NCI-H2107 treated with DMSO at 0.1 percent for 48 hours (cell line): ENCODE data around the gene SNX32.

Source experiments
- DNase-seq: peaks from one replicate; lab custom pipeline; 2025; ENCODE audit not compliant: unreplicated experiment; lab: John Stamatoyannopoulos, UW

Gene SNX32

GRCh38 chr11:65854852-65855837 is 21.4 kb downstream of the SNX32 start:
- no peak for DNase-seq

- DNase-seq: no peak
Measured at GRCh38 chr11:65855927-65856363, 22.2 kb downstream of the SNX32 start.

GRCh38 chr11:65856689-65857499 is 23.1 kb downstream of the SNX32 start:
- no peak for DNase-seq

GRCh38 chr11:65857500-65857852 is 23.7 kb downstream of the SNX32 start:
- no peak for DNase-seq

DNA sequence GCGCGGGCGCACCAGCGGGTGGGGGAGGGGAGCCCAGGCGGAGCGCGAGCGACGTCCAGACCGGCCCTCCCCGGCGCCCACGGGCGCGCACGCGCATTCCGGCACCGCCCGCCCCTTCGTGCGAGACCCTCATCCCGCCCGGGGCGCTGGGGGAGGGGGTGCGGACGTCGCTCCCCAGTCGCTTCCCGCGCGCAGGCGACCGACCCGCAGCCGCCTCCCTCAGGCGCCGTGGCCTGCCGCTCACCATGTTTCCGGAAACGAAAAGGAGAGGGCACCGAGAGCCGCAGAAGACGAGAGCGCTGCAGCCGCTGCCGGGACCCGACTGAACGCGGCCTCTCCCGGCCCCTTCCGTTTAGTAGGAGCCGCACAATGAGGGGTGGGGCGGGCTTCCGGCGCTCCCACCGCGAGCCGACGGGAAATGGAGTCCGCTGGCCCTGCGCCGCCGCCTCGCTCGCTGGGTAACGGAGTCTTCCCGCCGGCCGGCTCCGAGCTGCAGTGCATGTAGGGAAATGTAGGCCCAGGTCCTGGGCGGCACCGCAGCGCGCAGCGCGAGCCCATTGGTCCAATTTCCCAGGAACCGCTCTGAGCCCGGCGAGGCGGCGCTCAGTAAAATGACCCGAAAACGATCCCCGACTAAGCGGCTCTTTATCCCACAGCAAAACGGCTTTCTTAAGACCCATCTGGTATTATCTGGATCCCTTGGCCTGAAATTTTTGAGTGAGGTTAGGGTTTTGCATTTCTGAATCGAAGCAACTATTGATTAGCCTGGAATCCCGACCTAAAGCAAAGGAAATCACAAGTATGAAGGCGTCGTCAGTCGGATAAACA is 24.3 kb downstream of the SNX32 start, which contains the start of gene CFL1:
CFL1 (minus strand) TSS at position 328 of the 828 bp plus-strand sequence; CDS start at position 247, 81 bp downstream.
- DNase-seq: peak; percentile 80

GRCh38 chr11:65858681-65859087 is 24.9 kb downstream of the SNX32 start:
- no peak for DNase-seq

DNA sequence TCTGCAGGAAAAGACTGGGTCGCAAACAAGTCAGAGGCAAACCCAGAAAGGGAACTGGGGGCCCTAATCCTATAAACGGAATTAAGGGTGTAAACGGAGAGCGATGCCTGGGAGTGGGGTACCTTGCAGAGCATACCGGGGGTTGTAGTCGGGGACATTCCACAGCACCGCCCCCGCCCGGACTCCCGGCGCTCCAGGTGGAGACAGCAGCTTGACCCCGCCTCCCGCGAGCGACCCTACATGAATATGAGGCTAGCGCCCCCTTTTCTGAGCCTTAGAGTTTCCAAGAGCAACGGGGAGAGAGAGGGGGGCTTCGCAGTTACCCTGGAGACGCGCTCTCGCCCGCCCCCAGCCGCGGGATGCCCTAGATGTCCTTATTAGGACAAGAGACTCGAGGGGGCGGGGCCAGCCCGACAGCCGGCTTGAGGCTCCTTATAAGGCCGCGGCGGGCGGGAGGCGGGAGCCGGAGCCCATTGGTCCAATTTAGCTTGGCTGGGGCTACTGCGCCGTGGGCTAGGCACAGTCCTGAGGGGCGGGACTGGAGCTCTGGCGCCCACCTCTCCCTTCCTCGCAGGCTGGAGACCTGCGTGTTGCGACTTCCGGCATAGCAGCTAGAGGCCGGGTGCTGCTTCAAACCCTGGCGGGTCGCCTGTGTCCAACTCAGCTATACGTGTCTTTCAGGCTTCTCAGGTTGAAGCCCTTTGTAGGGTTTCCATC is 25.5 kb downstream of the SNX32 start:
- DNase-seq: peak; percentile 69

DNA sequence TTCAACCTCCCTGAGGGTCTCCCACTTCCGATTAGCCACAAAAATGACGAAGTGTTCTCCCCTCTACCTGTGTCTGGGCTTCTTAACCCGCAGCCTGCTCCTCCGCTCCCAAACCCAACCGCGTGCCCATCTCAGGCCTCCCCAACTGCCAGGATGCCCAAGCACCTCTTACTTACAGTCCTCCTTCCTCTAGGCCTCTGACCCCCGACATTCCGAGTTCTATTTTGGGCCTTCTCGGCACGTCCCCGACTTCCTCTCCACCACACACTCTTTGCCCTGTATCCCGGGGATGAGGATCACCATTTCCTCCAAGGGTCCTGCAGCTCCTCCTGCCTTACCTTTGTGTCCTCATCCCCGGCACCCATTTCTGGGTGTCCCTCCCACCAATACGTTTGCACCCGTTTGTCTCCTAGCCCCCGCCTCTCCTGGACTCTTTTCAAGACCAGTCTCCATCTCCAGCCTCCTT is 26.1 kb downstream of the SNX32 start:
- DNase-seq: no peak

- DNase-seq: peak; percentile 83
Measured at GRCh38 chr11:65860278-65861164, 26.8 kb downstream of the SNX32 start, which contains the start of gene MUS81. MUS81 (plus strand) TSS chr11:65860433; CDS start chr11:65860754, 321 bp downstream.

DNA sequence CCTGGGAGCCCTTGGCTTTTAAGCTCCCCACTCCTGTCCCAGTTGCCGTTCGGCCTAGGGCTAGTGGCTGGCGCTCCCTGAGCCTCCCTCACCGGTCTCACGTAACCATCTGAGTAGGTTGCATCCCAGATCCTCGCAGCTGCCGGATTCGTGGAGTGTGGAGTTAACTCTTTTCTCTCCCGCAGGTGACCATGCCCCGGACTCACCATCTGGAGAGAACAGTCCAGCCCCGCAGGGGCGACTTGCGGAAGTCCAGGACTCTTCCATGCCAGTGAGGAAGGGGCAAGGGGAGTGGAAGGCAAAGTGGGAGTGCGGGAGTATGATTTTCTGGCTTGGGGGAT is 27.4 kb downstream of the SNX32 start:
- DNase-seq: no peak

DNA sequence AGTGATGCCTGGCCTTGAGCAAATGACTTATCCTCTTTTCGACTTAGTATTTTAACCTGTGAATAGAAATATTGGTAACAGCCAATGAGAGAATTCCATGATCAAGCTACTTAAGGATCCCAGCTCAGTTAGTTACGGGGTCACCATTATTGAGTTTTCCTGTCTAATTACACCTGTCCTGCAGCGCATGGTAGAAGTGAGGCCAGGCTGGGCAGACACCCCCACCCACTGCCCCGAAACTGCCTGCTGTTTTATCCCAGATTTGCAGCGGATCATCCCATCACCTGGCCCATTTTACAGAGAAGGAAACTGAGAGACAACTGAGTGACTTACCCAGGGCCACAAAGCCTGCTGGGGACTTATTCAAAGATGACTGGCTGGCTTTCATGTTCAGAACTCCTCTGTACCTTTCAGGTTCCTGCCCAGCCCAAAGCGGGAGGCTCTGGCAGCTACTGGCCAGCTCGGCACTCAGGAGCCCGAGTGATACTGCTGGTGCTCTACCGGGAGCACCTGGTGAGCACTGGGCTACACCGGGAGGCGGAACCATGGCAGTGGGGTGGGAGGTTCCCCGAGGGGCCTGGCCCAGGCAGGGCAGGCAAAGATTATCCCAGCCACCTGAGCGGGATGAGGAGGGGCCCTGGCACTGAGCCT is 27.9 kb downstream of the SNX32 start:
- no peak for DNase-seq

- no peak for DNase-seq
Measured at GRCh38 chr11:65862191-65862735, 28.5 kb downstream of the SNX32 start.

DNA sequence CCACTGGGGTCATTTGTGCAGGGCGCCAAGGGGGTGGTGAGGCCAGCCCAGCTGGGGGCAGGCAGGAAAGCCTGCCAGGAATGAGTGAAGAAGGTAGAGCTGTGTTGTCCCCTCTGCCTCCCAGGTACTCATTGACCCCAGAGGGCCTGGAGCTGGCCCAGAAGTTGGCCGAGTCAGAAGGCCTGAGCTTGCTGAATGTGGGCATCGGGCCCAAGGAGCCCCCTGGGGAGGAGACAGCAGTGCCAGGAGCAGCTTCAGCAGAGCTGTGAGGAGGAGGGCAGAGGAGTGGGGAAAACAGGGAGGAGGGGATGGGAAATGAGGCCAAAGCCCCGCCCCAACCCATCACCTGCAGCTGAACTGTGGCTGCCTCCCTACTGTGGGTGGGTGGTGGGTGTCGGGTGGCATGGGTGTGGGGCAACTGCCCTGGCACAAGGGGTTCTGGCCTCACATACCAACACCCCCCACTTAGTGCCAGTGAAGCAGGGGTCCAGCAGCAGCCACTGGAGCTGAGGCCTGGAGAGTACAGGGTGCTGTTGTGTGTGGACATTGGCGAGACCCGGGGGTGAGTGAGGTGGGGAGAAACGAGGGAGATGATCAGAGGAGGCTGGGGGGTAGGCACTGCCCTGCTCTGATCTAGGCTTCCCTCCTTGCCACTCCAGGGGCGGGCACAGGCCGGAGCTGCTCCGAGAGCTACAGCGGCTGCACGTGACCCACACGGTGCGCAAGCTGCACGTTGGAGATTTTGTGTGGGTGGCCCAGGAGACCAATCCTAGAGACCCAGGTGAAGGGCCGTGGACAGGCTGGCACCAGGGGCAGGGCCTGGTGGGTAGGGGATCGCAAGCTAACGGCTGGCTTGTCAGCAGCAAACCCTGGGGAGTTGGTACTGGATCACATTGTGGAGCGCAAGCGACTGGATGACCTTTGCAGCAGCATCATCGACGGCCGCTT is 29.5 kb downstream of the SNX32 start:
- no peak for DNase-seq

GRCh38 chr11:65863889-65864705 is 30.3 kb downstream of the SNX32 start:
- DNase-seq: no peak

DNA sequence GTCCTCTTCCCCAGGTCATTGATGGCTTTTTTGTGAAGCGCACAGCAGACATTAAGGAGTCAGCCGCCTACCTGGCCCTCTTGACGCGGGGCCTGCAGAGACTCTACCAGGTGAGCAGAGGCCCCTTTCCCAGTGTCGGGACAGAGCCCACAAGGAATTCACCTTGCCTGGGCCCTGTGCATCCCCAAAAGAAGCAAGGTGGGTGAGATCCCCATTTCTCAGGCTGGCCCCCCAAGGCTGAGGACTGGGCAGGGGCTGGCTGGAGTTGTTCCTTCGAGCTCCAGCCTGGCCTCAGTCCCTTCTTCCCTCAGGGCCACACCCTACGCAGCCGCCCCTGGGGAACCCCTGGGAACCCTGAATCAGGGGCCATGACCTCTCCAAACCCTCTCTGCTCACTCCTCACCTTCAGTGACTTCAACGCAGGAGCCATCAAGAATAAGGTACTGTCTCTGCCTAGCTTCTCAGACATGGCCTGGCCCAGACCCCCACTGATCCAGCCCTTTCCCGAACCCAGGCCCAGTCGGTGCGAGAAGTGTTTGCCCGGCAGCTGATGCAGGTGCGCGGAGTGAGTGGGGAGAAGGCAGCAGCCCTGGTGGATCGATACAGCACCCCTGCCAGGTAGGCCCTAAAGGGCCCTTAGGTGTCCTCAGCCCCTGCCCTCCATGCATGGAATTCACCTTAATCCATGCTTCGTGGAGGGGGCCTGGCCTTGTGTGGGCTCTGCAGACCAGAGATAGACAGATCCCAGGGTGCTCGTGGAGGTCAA is 31.1 kb downstream of the SNX32 start:
- DNase-seq: no peak
